CD8-positive, alpha-beta memory T cell (primary cell): ENCODE data around the gene PLSCR1. TPM values are rescaled to one million over a fixed set of nuclear protein-coding genes. Genes with fewer than 3 reads are reported as not detected.
A peak's percentile ranks its signal among the peaks of the same experiment; 100 is the strongest.

Experiments
- CTCF ChIA-PET: fragments of 350-600 bp; sonication (Branson Sonifier 250); formaldehyde crosslinking; loops from one replicate; lab custom pipeline; 2021; ENCODE audit warnings: antibody characterized with exemption; lab: Charles Lee
- POLR2A ChIA-PET: fragments of 350-600 bp; sonication (Branson Sonifier 250); formaldehyde crosslinking; loops from one replicate; lab custom pipeline; 2021; ENCODE audit warnings: antibody characterized with exemption; lab: Charles Lee
- DNase-seq, 5 donors: peaks; one replicate each; pipeline versions ENCODE4 v3.0.0 to v3.0.0-alpha.2; 2020 to 2022; ENCODE audit warnings: mixed read lengths in 1 of 5
- H3K27ac ChIP-seq: one replicate; pipeline ENCODE4 v1.7.0; 2013; ENCODE audit warnings: low read depth, mild to moderate bottlenecking, low read length, moderate library complexity
- H3K27me3 ChIP-seq: 2 replicates; pipeline ENCODE4 v1.7.0; 2013; ENCODE audit warnings: low read length, mild to moderate bottlenecking; ENCODE audit not compliant: insufficient read depth, poor library complexity, severe bottlenecking
- H3K36me3 ChIP-seq: 2 replicates; pipeline ENCODE4 v1.7.0; 2013; ENCODE audit warnings: mild to moderate bottlenecking, low read length, moderate library complexity; ENCODE audit not compliant: insufficient read depth
- H3K4me1 ChIP-seq: 2 replicates; pipeline ENCODE4 v1.7.0; 2013; ENCODE audit warnings: mild to moderate bottlenecking, low read length, moderate library complexity; ENCODE audit not compliant: insufficient read depth
- H3K4me3 ChIP-seq: 2 replicates; pipeline ENCODE4 v1.7.0; 2013; ENCODE audit warnings: mild to moderate bottlenecking, low read length
- H3K9me3 ChIP-seq: 2 replicates; pipeline ENCODE4 v1.7.0; 2013; ENCODE audit warnings: mild to moderate bottlenecking, low read length
- H3K27ac Mint-ChIP-seq, 8 donors: one replicate each; pipeline ENCODE4 v1.8.0; 2020 to 2021; ENCODE audit warnings: mixed read lengths in 8 of 8, mild to moderate bottlenecking in 6 of 8, inconsistent platforms in 3 of 8, moderate library complexity in 3 of 8
- H3K27me3 Mint-ChIP-seq, 2 donors: one replicate each; pipeline ENCODE4 v1.8.0; 2020 to 2021; ENCODE audit warnings: mixed read lengths in 2 of 2, mild to moderate bottlenecking in 1 of 2, moderate library complexity in 1 of 2
- H3K36me3 Mint-ChIP-seq, 3 donors: one replicate each; pipeline ENCODE4 v1.8.0; 2020 to 2021; ENCODE audit warnings: mixed read lengths in 3 of 3, inconsistent platforms in 1 of 3, mild to moderate bottlenecking in 1 of 3
- H3K4me1 Mint-ChIP-seq, 3 donors: one replicate each; pipeline ENCODE4 v1.8.0; 2020 to 2021; ENCODE audit warnings: mixed read lengths in 3 of 3, inconsistent platforms in 1 of 3, mild to moderate bottlenecking in 1 of 3
- H3K4me3 Mint-ChIP-seq, 7 donors: one replicate each; pipeline ENCODE4 v1.8.0; 2020 to 2021; ENCODE audit warnings: mixed read lengths in 7 of 7, mild to moderate bottlenecking in 6 of 7, moderate library complexity in 4 of 7, inconsistent platforms in 2 of 7
- H3K9me3 Mint-ChIP-seq, 5 donors: one replicate each; pipeline ENCODE4 v1.8.0; 2020 to 2022; ENCODE audit warnings: mixed read lengths in 5 of 5, mild to moderate bottlenecking in 3 of 5, moderate library complexity in 2 of 5, inconsistent platforms in 1 of 5
- polyA plus RNA-seq: library from polyadenylated mRNA; unstranded; fragments of 300-500 nt; fragmentation: Illumina TruSeq; gene quantifications from one replicate; pipeline ENCODE4 v1.2.3, GENCODE V29; 2021
- total RNA-seq, 2 experiments: library from RNA; stranded (reverse); gene quantifications; one replicate each; pipeline ENCODE4 v1.2.3, GENCODE V29; 2021

The PLSCR1 gene
- total RNA-seq (10 to 100 TPM; 19.1 to 24.1 TPM), polyA plus RNA-seq (40.8 TPM)

DNA sequence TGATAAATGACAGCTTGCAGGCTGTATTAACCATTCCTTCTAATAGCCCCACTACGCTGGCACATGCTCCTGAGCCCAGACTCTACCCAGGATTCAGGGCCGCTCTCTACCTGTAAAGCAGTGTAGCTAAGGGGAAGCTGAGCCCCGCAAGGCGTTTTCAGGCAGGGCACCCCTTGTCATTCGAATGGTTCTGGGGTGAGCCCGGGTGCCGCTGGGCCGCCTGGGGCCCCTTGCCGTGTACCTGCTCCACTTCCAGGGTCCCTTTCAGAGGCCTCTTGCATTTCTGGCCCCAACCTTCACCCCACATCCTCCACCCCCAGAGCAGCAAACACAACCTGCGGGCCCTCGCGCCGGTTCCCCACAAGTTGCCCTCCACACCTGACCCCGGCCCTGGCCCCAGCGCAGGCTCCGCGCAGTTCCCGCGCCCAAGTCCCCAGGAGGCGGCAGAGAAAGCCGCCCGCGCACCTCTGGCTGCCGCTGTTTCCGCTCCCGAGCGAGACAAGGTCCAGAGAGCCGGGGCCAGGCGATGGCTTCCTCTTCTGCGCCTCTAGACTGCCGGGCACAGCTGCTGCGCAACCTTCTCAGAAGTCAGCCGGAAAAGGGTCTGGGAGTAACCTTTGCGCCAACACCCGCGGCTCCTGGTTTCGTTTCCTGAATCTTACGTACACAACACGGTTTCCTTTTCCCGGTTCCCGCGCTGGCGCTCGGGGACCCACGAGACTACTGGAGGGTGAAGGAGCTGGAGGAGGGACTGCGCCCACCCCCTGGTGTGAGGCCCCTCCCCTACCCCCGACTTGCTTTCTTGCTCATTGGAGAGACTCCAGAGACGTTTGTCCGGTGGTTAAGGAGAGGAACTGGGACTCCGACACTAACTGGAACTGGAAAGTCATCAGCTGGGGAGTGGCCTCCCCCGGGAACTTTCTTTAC, at the start of gene PLSCR1:
Gene PLSCR1 (minus strand): TSS at position 606 of the 927 bp plus-strand sequence. CDS start 8,055 bp downstream, outside the sequence.
- Histone ChIP-seq H3K27ac (peak within 1 kb of the TSS; percentile 66), H3K36me3 (no peaks in the 10 kb centered on the region), H3K27me3 (no peaks in the 10 kb centered on the region), H3K9me3 (no peaks in the 10 kb centered on the region), H3K4me3 (peak within 1 kb of the TSS; percentile 82), H3K4me1 (peaks cover 37% of the 10 kb centered on the region)
- H3K4me1 Mint-ChIP-seq = peaks cover 59 to 68% (median 64%) of the 10 kb centered on the region in 3 donors
- ChIA-PET CTCF (interaction anchor here (1.7 kb wide), 1 partner anchor 50 kb away, joined by 3 read pairs; no protein-coding TSS in a partner anchor), POLR2A (interaction anchor here (1.9 kb wide), 1 partner anchor 75 kb away, joined by 10 read pairs; the partner anchor contains the start of gene PLSCR2)
- no peaks in the 10 kb centered on the region for H3K27me3 Mint-ChIP-seq
- H3K27ac Mint-ChIP-seq = peak within 1 kb of the TSS; percentile 77 to 99 (median 90)
- peak; percentile 49 to 74 (median 65) for DNase-seq
- peaks cover 0 to 7% (median 0%) of the 10 kb centered on the region in 3 donors for H3K36me3 Mint-ChIP-seq
- H3K4me3 Mint-ChIP-seq = peak within 1 kb of the TSS; percentile 92 to 98 (median 95)
- H3K9me3 Mint-ChIP-seq = no peaks in the 10 kb centered on the region

DNA sequence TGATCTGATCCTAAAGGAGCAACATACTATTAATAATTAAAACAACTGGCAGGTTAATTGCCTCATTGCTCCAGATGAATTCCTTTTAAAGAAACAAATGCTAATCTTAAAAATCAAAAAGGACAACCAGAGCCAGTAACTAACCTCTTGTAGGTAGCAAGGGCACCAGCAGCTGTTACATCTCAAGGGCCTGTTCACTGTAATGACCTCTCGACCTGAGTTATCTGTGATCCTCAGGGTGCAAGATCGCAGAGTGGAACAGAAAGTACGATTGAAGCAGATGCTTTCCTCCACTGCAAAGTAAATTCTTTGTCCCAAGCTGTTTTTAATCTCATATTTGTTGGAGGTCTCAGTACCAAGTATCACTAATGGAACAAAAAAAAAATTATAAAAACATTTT, 49.4 kb upstream of the PLSCR1 start:
- H3K9me3 Mint-ChIP-seq = no peaks in the 10 kb centered on the region
- H3K4me1 ChIP-seq = no peaks in the 10 kb centered on the region
- no peak overlapping the region for H3K27ac ChIP-seq
- no peak overlapping the region for H3K27ac Mint-ChIP-seq
- no peaks in the 10 kb centered on the region for H3K27me3 ChIP-seq
- no peaks in the 10 kb centered on the region for H3K36me3 Mint-ChIP-seq
- no peak overlapping the region for H3K4me3 Mint-ChIP-seq
- H3K36me3 ChIP-seq = no peaks in the 10 kb centered on the region
- CTCF ChIA-PET = interaction anchor here (1.4 kb wide), 1 partner anchor 404 kb away, joined by 3 read pairs; no protein-coding TSS in a partner anchor
- POLR2A ChIA-PET = no interaction called here
- peaks cover 4 to 7% of the 10 kb centered on the region in 2 donors for H3K27me3 Mint-ChIP-seq
- H3K4me1 Mint-ChIP-seq = no peaks in the 10 kb centered on the region
- no peak for DNase-seq
- no peak overlapping the region for H3K4me3 ChIP-seq
- no peaks in the 10 kb centered on the region for H3K9me3 ChIP-seq

GRCh38 chr3:146590521-146590920, 46.1 kb upstream of the PLSCR1 start:
- no peak overlapping the region for H3K27ac ChIP-seq
- no peaks in the 10 kb centered on the region for H3K36me3 Mint-ChIP-seq
- no peak for DNase-seq
- no peak overlapping the region for H3K27ac Mint-ChIP-seq
- POLR2A ChIA-PET = no interaction called here
- H3K9me3 Mint-ChIP-seq = no peaks in the 10 kb centered on the region
- no peaks in the 10 kb centered on the region for H3K4me1 Mint-ChIP-seq
- no peaks in the 10 kb centered on the region for H3K4me1 ChIP-seq
- CTCF ChIA-PET = interaction anchor here (1.3 to 1.5 kb wide), 2 partner anchors 11 to 401 kb away, joined by 3 to 4 read pairs; no protein-coding TSS in a partner anchor
- no peak overlapping the region for H3K4me3 ChIP-seq
- peaks cover 0 to 11% of the 10 kb centered on the region in 2 donors for H3K27me3 Mint-ChIP-seq
- no peak overlapping the region for H3K4me3 Mint-ChIP-seq
- no peaks in the 10 kb centered on the region for H3K27me3 ChIP-seq
- no peaks in the 10 kb centered on the region for H3K9me3 ChIP-seq
- no peaks in the 10 kb centered on the region for H3K36me3 ChIP-seq

DNA sequence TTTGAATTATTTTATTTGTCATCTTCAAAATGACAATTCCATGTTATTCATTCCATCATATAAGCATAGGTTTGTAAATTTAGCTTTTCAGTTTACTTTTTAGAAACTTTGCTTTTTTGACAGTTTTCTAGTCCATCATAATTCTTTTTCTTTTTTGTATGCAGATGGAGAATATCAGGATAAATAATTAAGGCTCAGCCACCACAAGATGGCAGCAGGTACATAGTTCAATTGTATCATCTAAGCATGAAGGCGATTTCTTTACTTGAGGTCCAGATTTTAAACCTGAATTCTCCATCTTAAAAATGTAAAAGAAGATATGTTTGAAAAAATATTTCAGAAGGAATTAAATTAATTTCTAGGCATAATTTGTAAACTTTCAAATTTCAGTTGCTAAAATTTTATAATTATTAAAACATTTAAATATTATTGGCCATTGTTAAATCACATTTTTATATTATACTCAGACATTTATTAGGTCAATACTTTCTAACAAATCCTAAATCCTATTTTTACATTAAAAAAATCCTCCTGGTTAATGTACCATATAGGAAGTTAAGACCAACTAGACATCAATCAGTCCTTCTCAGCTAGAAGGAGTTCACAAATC, 45.6 kb upstream of the PLSCR1 start:
- Mint-ChIP-seq H3K4me3 (no peak overlapping the region), H3K9me3 (no peaks in the 10 kb centered on the region), H3K27me3 (peaks cover 0 to 15% of the 10 kb centered on the region in 2 donors), H3K4me1 (no peaks in the 10 kb centered on the region), H3K27ac (no peak overlapping the region), H3K36me3 (no peaks in the 10 kb centered on the region)
- Histone ChIP-seq H3K4me3 (no peak overlapping the region), H3K36me3 (no peaks in the 10 kb centered on the region), H3K9me3 (no peaks in the 10 kb centered on the region), H3K27ac (no peak overlapping the region), H3K4me1 (no peaks in the 10 kb centered on the region), H3K27me3 (no peaks in the 10 kb centered on the region)
- ChIA-PET CTCF (interaction anchor here (1.3 to 1.5 kb wide), 2 partner anchors 10 to 400 kb away, joined by 3 to 4 read pairs; no protein-coding TSS in a partner anchor), POLR2A (no interaction called here)
- DNase-seq = no peak

DNA sequence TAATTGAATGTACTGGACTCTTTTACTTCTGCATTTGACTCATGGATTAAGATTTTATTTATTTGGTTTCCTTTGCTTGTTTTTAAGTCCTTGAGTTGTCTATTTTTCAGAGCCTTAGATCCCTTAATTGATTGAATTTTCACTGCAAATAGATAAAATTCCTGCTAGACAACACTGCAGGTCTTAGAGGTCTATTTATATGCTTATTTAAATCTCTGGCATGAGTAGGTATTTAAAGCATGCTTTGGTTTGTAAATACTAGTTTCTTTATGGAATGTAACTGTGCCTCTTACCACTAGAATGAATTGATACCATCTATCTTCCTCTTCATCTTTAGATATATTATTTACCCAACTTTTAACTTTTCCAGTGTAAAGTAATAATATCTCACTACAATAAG, 40.7 kb upstream of the PLSCR1 start:
- Histone ChIP-seq H3K9me3 (no peaks in the 10 kb centered on the region), H3K27me3 (no peaks in the 10 kb centered on the region), H3K36me3 (no peaks in the 10 kb centered on the region), H3K4me3 (no peak overlapping the region), H3K27ac (no peak overlapping the region), H3K4me1 (no peaks in the 10 kb centered on the region)
- Mint-ChIP-seq H3K27ac (no peak overlapping the region), H3K9me3 (peaks cover 0 to 4% (median 0%) of the 10 kb centered on the region in 5 donors), H3K27me3 (peaks cover 2 to 32% of the 10 kb centered on the region in 2 donors), H3K36me3 (no peaks in the 10 kb centered on the region), H3K4me3 (no peak overlapping the region), H3K4me1 (no peaks in the 10 kb centered on the region)
- ChIA-PET POLR2A (no interaction called here), CTCF (no interaction called here)
- no peak for DNase-seq

DNA sequence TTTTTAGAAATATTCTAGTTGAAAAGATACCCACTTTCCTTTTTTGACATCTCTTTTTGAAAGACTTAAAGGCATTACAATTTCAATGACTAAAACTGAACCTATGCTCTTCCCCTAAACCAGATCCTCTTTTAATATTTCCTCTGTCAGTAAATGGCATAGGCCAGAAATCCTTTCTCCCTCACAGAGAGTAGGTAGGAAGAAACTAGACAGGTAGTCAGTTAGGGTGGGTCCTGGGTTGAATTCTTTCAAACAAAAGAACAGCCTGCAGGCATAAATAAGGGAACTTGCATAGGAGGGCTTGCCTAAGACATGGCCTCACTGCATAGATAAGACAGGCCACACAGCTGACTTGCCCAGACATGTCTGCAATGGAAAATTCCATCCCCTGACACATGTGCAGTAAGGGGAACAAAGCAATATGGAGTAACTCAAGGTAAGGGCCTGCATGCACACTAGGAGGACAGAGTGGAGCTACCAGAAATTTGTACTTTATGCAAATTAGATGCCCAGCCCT, 37.6 kb upstream of the PLSCR1 start:
- Histone ChIP-seq H3K27me3 (no peaks in the 10 kb centered on the region), H3K4me3 (no peak overlapping the region), H3K27ac (no peak overlapping the region), H3K9me3 (no peaks in the 10 kb centered on the region), H3K4me1 (no peaks in the 10 kb centered on the region), H3K36me3 (no peaks in the 10 kb centered on the region)
- Mint-ChIP-seq H3K9me3 (peaks cover 0 to 4% (median 0%) of the 10 kb centered on the region in 5 donors), H3K36me3 (no peaks in the 10 kb centered on the region), H3K27ac (peak overlapping the region in 1 of 8 donors; percentile 29), H3K27me3 (peaks cover 2 to 32% of the 10 kb centered on the region in 2 donors), H3K4me3 (no peak overlapping the region), H3K4me1 (no peaks in the 10 kb centered on the region)
- POLR2A ChIA-PET = no interaction called here
- CTCF ChIA-PET = no interaction called here
- no peak for DNase-seq

DNA sequence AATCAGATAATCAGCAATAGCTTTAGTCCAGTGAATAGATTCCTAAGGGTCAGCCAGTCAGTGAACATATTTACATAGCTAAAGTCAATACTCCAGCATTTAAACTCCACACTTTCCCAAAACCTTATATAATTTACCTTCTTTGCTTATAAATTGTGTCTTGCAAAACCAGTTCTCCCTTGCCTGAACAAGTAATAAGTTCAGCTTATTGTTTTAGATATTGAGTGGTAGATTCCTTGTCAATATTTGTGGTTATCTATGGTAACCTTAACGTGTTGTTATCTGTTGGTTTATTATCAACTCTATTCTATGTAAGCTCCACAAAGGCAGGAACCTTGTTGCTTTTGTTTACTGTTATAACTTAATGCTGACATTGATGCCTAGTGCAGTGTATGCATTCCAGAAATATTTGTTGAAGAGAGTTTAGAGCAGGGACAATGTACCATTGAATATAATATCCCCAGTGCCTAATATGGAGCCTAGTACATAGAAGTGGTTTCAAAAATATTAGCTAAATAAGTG, 36.7 kb upstream of the PLSCR1 start:
- no peak overlapping the region for H3K4me3 Mint-ChIP-seq
- ChIA-PET CTCF (no interaction called here), POLR2A (no interaction called here)
- Histone ChIP-seq H3K27me3 (no peaks in the 10 kb centered on the region), H3K4me3 (no peak overlapping the region), H3K27ac (no peak overlapping the region), H3K36me3 (no peaks in the 10 kb centered on the region), H3K9me3 (no peaks in the 10 kb centered on the region), H3K4me1 (no peaks in the 10 kb centered on the region)
- no peak overlapping the region for H3K27ac Mint-ChIP-seq
- H3K9me3 Mint-ChIP-seq = peaks cover 0 to 4% (median 0%) of the 10 kb centered on the region in 5 donors
- H3K36me3 Mint-ChIP-seq = no peaks in the 10 kb centered on the region
- peaks cover 2 to 29% of the 10 kb centered on the region in 2 donors for H3K27me3 Mint-ChIP-seq
- no peak for DNase-seq
- H3K4me1 Mint-ChIP-seq = no peaks in the 10 kb centered on the region
